Kidney (tissue), 14 donors: ENCODE data around the gene ZNF223. TPM values are rescaled to one million over a fixed set of nuclear protein-coding genes. Genes with fewer than 3 reads are reported as not detected.

Source experiments
- DNase-seq, 5 donors: peaks; one replicate each; pipeline ENCODE4 v3.0.0-alpha.2; 2013 to 2020
- FAIRE-seq: peaks from 2 replicates; lab custom pipeline; 2012; peaks lifted over from hg19 to GRCh38; lab: Jason Lieb, UNC
- H3K27ac ChIP-seq, 2 donors: one replicate each; pipeline ENCODE4 v1.7.0; 2013; ENCODE audit warnings: low read depth in 2 of 2, low read length in 2 of 2, inconsistent platforms in 1 of 2
- H3K27me3 ChIP-seq: one replicate; pipeline ENCODE4 v1.7.1; 2013; ENCODE audit warnings: low read length, inconsistent platforms; ENCODE audit not compliant: control insufficient read depth, insufficient read depth
- H3K36me3 ChIP-seq, 3 donors: one replicate each; pipeline versions ENCODE4 v1.7.0 to v1.7.1; 2013; ENCODE audit warnings: low read length in 3 of 3, control low read depth in 1 of 3, inconsistent platforms in 1 of 3; ENCODE audit not compliant: insufficient read depth in 3 of 3, control insufficient read depth in 2 of 3
- H3K4me1 ChIP-seq, 3 donors: one replicate each; pipeline versions ENCODE4 v1.7.0 to v1.7.1; 2013; ENCODE audit warnings: low read length in 3 of 3, inconsistent platforms in 1 of 3, low read depth in 1 of 3; ENCODE audit not compliant: control insufficient read depth in 2 of 3, insufficient read depth in 2 of 3
- H3K4me3 ChIP-seq, 3 donors: one replicate each; pipeline versions ENCODE4 v1.7.0 to v1.8.1; 2013; ENCODE audit warnings: low read length in 3 of 3, control low read depth in 1 of 3, inconsistent platforms in 1 of 3
- H3K9ac ChIP-seq, 3 donors: one replicate each; pipeline versions ENCODE4 v1.7.0 to v1.7.1; 2013; ENCODE audit warnings: low read length in 3 of 3, control low read depth in 1 of 3, inconsistent platforms in 1 of 3
- H3K9me3 ChIP-seq, 3 donors: one replicate each; pipeline versions ENCODE4 v1.7.0 to v1.7.1; 2013; ENCODE audit warnings: low read length in 3 of 3, control low read depth in 1 of 3, inconsistent platforms in 1 of 3; ENCODE audit not compliant: control insufficient read depth in 2 of 3, insufficient read depth in 1 of 3
- CTCF ChIP-seq: IDR thresholded peaks from 3 replicates; pipeline ENCODE4 v1.5.1; 2012; ENCODE audit warnings: mild to moderate bottlenecking, moderate library complexity, borderline replicate concordance; ENCODE audit not compliant: insufficient read depth; ENCODE audit errors: extremely low read depth
- intact Hi-C: fragments of 100-400 bp; cut with DNase I; formaldehyde crosslinking; loops from one replicate; pipeline ENCODE4 v1.11.1; 2022
- polyA plus RNA-seq: library from polyadenylated mRNA; stranded (reverse); fragments of 350-450 nt; fragmentation: Illumina TruSeq; extraction: RNeasy Lipid Tissue Mini Kit (QIAGEN cat#74804); gene quantifications from one replicate; pipeline ENCODE4 v1.2.3, GENCODE V29; 2014; ENCODE audit warnings: low read depth, low replicate concordance; ENCODE audit not compliant: insufficient read depth
- total RNA-seq: library from RNA; stranded (reverse); fragmentation: NEBNext Ultra II Directional; extraction: Animal tissue kit (Norgen Biotek cat#: 25700); gene quantifications from one replicate; pipeline ENCODE4 v1.2.1, GENCODE V29; 2021
- donor health status: control.
- donor health status: control.
- donor health status: control.
- donor health status: control.
- donor health status: control.
- donor health status: DM: yes; HTN: yes; CAD: no.
- donor health status: Normal renal cell carcinoma (clear cell type).

Gene ZNF223
- total and polyA plus RNA-seq, 2 donors from 2014 or later: 2.5 to 9.3 TPM

- Histone ChIP-seq H3K9ac (peak within 1 kb of the TSS; percentile 71 to 98 (median 89)), H3K27me3 (no peaks in the 10 kb centered on the region), H3K9me3 (peaks cover 0 to 13% (median 2%) of the 10 kb centered on the region in 3 donors), H3K27ac (peak within 1 kb of the TSS; percentile 38 to 52), H3K36me3 (peaks cover 0 to 12% (median 8%) of the 10 kb centered on the region in 3 donors), H3K4me3 (peak within 1 kb of the TSS; percentile 93 to 98 (median 95)), H3K4me1 (peaks cover 0 to 6% (median 3%) of the 10 kb centered on the region in 3 donors)
- peak; percentile 98 for FAIRE-seq
- peak; percentile 97 to 100 (median 98) for DNase-seq
- no peak for TF ChIP-seq CTCF
- intact Hi-C loops: no loop called here
Measured at GRCh38 chr19:44113138-44113783, 61.4 kb downstream of the ZNF223 start, which contains the start of gene ZNF225. Gene ZNF225, plus strand, starts transcription at chr19:44113399. Its CDS starts 2,429 bp downstream, at chr19:44115828.

- Histone ChIP-seq H3K9me3 (peaks cover 0 to 10% (median 0%) of the 10 kb centered on the region in 3 donors), H3K27me3 (no peaks in the 10 kb centered on the region), H3K4me1 (peaks cover 0 to 6% (median 3%) of the 10 kb centered on the region in 3 donors), H3K4me3 (peak overlapping the region; percentile 93 to 98 (median 95)), H3K27ac (peak overlapping the region; percentile 38 to 52), H3K9ac (peak overlapping the region; percentile 13 to 98 (median 89)), H3K36me3 (peaks cover 0 to 15% (median 12%) of the 10 kb centered on the region in 3 donors)
- DNase-seq (peak in 2 of 5 donors; percentile 58 to 69), FAIRE-seq (no peak)
- no peak for TF ChIP-seq CTCF
- intact Hi-C loops: no loop called here
Measured at GRCh38 chr19:44113784-44114390, 62.1 kb downstream of the ZNF223 start.

Other genes with a start within 250 kb of the ZNF223 start
- gene LYPD5, start 249.6 kb upstream of the ZNF223 start, total RNA-seq: 4.2 TPM
- 1.8 TPM for gene LYPD5, start 249.6 kb upstream of the ZNF223 start, polyA plus RNA-seq
- gene ZNF283, start 224.7 kb upstream of the ZNF223 start, total RNA-seq: 12.7 TPM
- 3.3 TPM for gene ZNF283, start 224.7 kb upstream of the ZNF223 start, polyA plus RNA-seq
- 2.7 TPM for gene ZNF404, start 168.1 kb upstream of the ZNF223 start, total RNA-seq
- 3.1 TPM for gene ZNF404, start 168.1 kb upstream of the ZNF223 start, polyA plus RNA-seq
- 16.1 TPM for gene ZNF45, start 116.8 kb upstream of the ZNF223 start, total RNA-seq
- 4.8 TPM for gene ZNF45, start 116.8 kb upstream of the ZNF223 start, polyA plus RNA-seq
- gene ZNF221, start 100.8 kb upstream of the ZNF223 start, total RNA-seq: 6.2 TPM
- 0.54 TPM for gene ZNF221, start 100.8 kb upstream of the ZNF223 start, polyA plus RNA-seq
- 11.2 TPM for gene ZNF155, start 67.8 kb upstream of the ZNF223 start, total RNA-seq
- 5.0 TPM for gene ZNF155, start 67.8 kb upstream of the ZNF223 start, polyA plus RNA-seq
- gene ZNF230, start 49.1 kb upstream of the ZNF223 start, total RNA-seq: 7.1 TPM
- 1.6 TPM for gene ZNF230, start 49.1 kb upstream of the ZNF223 start, polyA plus RNA-seq
- gene ZNF222, start 26.7 kb upstream of the ZNF223 start, total RNA-seq: 4.5 TPM
- 3.9 TPM for gene ZNF222, start 26.7 kb upstream of the ZNF223 start, polyA plus RNA-seq
- 2.5 TPM for gene ZNF284, start 20.1 kb downstream of the ZNF223 start, total RNA-seq
- 1.2 TPM for gene ZNF284, start 20.1 kb downstream of the ZNF223 start, polyA plus RNA-seq
- 34.0 TPM for gene ZNF224, start 42.3 kb downstream of the ZNF223 start, total RNA-seq
- gene ZNF224, start 42.3 kb downstream of the ZNF223 start, polyA plus RNA-seq: 7.8 TPM
- 6.7 TPM for gene ZNF225, start 61.4 kb downstream of the ZNF223 start, total RNA-seq
- gene ZNF225, start 61.4 kb downstream of the ZNF223 start, polyA plus RNA-seq: 2.3 TPM
- gene ZNF234, start 89.5 kb downstream of the ZNF223 start, total RNA-seq: 13.8 TPM
- 3.2 TPM for gene ZNF234, start 89.5 kb downstream of the ZNF223 start, polyA plus RNA-seq
- gene ZNF226, start 113.1 kb downstream of the ZNF223 start, total RNA-seq: 29.3 TPM
- 27.4 TPM for gene ZNF226, start 113.1 kb downstream of the ZNF223 start, polyA plus RNA-seq
- gene ZNF227, start 160.5 kb downstream of the ZNF223 start, total RNA-seq: 22.3 TPM
- 5.0 TPM for gene ZNF227, start 160.5 kb downstream of the ZNF223 start, polyA plus RNA-seq
- gene ZNF233, start 207.8 kb downstream of the ZNF223 start, total RNA-seq: 1.9 TPM
- 2.5 TPM for gene ZNF233, start 207.8 kb downstream of the ZNF223 start, polyA plus RNA-seq